HG02678 (cell line): ENCODE results near the gene CABCOCO1.
"Not testable (repeated sequence)": the region's sequence is repeated elsewhere in the genome, so short reads cannot be mapped to it uniquely, and the experiment has no call there.

Experiments used
- ATAC-seq: cut with Tn5 transposase; IDR thresholded peaks from one replicate; pipeline ENCODE4 v1.9.1; 2021; ENCODE audit warnings: mild to moderate bottlenecking, moderate library complexity; ENCODE audit not compliant: unreplicated experiment

Gene CABCOCO1

GRCh38 chr10:61642150-61642571 is 20.6 kb upstream of the CABCOCO1 start:
- no peak for ATAC-seq

- no peak for ATAC-seq
Observed at GRCh38 chr10:61642676-61643075, 20.1 kb upstream of the CABCOCO1 start.

- no peak for ATAC-seq
Observed at GRCh38 chr10:61643316-61643751, 19.4 kb upstream of the CABCOCO1 start.

GRCh38 chr10:61653699-61654098 is 9.0 kb upstream of the CABCOCO1 start:
- ATAC-seq = no peak

GRCh38 chr10:61655335-61655851 is 7.3 kb upstream of the CABCOCO1 start:
- no peak for ATAC-seq

GRCh38 chr10:61663466-61663865 is 737 bp downstream of the CABCOCO1 start:
- no peak for ATAC-seq

- no peak for ATAC-seq
Observed at GRCh38 chr10:61664985-61665384, 2.3 kb downstream of the CABCOCO1 start.

GRCh38 chr10:61669161-61669725 is 6.5 kb downstream of the CABCOCO1 start:
- no peak for ATAC-seq

- no peak for ATAC-seq
Observed at GRCh38 chr10:61669849-61670248, 7.1 kb downstream of the CABCOCO1 start.

- no peak for ATAC-seq
Observed at GRCh38 chr10:61673360-61673759, 10.6 kb downstream of the CABCOCO1 start.

- ATAC-seq = no peak
Observed at GRCh38 chr10:61682323-61682722, 19.6 kb downstream of the CABCOCO1 start.

GRCh38 chr10:61683319-61683718 is 20.6 kb downstream of the CABCOCO1 start:
- ATAC-seq = no peak

GRCh38 chr10:61684894-61685507 is 22.3 kb downstream of the CABCOCO1 start:
- ATAC-seq = no peak

- ATAC-seq = no peak
Observed at GRCh38 chr10:61688551-61689308, 26.0 kb downstream of the CABCOCO1 start.

- not testable (repeated sequence) for ATAC-seq
Observed at GRCh38 chr10:61691667-61692066, 28.9 kb downstream of the CABCOCO1 start.

GRCh38 chr10:61692447-61693010 is 29.8 kb downstream of the CABCOCO1 start:
- ATAC-seq = no peak

GRCh38 chr10:61698968-61699655 is 36.4 kb downstream of the CABCOCO1 start:
- no peak for ATAC-seq

- no peak for ATAC-seq
Observed at GRCh38 chr10:61701055-61701705, 38.5 kb downstream of the CABCOCO1 start.

GRCh38 chr10:61701706-61702105 is 39.0 kb downstream of the CABCOCO1 start:
- ATAC-seq = no peak

GRCh38 chr10:61702584-61702983 is 39.9 kb downstream of the CABCOCO1 start:
- no peak for ATAC-seq
